Ectodermal cell (in vitro differentiated cells): Measurements from ENCODE around the gene ING3.

ENCODE experiments used
- H3K27ac ChIP-seq: 2 replicates; pipeline ENCODE4 v1.7.0; 2013; ENCODE audit warnings: mild to moderate bottlenecking, low read depth, low read length; ENCODE audit not compliant: insufficient read depth, poor library complexity, severe bottlenecking
- H3K27me3 ChIP-seq: 2 replicates; pipeline ENCODE4 v1.7.0; 2013; ENCODE audit warnings: mild to moderate bottlenecking, low read length; ENCODE audit not compliant: insufficient read depth, control insufficient read depth, poor library complexity, severe bottlenecking
- H3K36me3 ChIP-seq: one replicate; pipeline ENCODE4 v1.7.0; 2013; ENCODE audit warnings: low read length; ENCODE audit not compliant: control insufficient read depth, insufficient read depth
- H3K4me1 ChIP-seq: one replicate; pipeline ENCODE4 v1.7.0; 2013; ENCODE audit warnings: low read length; ENCODE audit not compliant: control insufficient read depth, insufficient read depth
- H3K4me3 ChIP-seq: 2 replicates; pipeline ENCODE4 v1.7.0; 2013; ENCODE audit warnings: low read depth, low read length, control low read depth; ENCODE audit not compliant: insufficient read depth
- H3K9me3 ChIP-seq: 2 replicates; pipeline ENCODE4 v1.7.0; 2013; ENCODE audit warnings: mild to moderate bottlenecking, low read length, moderate library complexity; ENCODE audit not compliant: control insufficient read depth
- WGBS, 2 experiments: methylation state at CpG; one replicate each; pipeline ENCODE4 v1.1.7; 2013; ENCODE audit warnings: missing lambda C conversion rate in 2 of 2; 5-methylcytosine and 5-hydroxymethylcytosine counted together

The ING3 gene

GRCh38 chr7:121012170-121012874 is 61.7 kb downstream of the ING3 start:
- WGBS, 2 experiments: 95 to 98% methylated on average over 5 of the region's 6 CpGs
- no peak overlapping the region for H3K27ac ChIP-seq

GRCh38 chr7:121012919-121013318 is 62.3 kb downstream of the ING3 start:
- H3K4me3 ChIP-seq: no peak overlapping the region
- H3K36me3 ChIP-seq: no peaks in the 10 kb centered on the region
- no peaks in the 10 kb centered on the region for H3K27me3 ChIP-seq
- no peaks in the 10 kb centered on the region for H3K9me3 ChIP-seq
- no peaks in the 10 kb centered on the region for H3K4me1 ChIP-seq
- H3K27ac ChIP-seq: no peak overlapping the region
- WGBS, 2 experiments: 86 to 88% methylated on average over 1 of the region's 2 CpGs

More at GRCh38 chr7:121012170-121012874, 61.7 kb downstream of the ING3 start:
- no peak overlapping the region for H3K4me3 ChIP-seq
- no peaks in the 10 kb centered on the region for H3K27me3 ChIP-seq
- H3K36me3 ChIP-seq: no peaks in the 10 kb centered on the region
- no peaks in the 10 kb centered on the region for H3K9me3 ChIP-seq
- H3K4me1 ChIP-seq: no peaks in the 10 kb centered on the region

GRCh38 chr7:121015560-121015959 is 65.0 kb downstream of the ING3 start:
- H3K27ac ChIP-seq: no peak overlapping the region
- 90 to 97% methylated on average over 4 of the region's 4 CpGs for WGBS, 2 experiments
- no peak overlapping the region for H3K4me3 ChIP-seq
- no peaks in the 10 kb centered on the region for H3K36me3 ChIP-seq
- no peaks in the 10 kb centered on the region for H3K27me3 ChIP-seq
- H3K4me1 ChIP-seq: no peaks in the 10 kb centered on the region
- H3K9me3 ChIP-seq: no peaks in the 10 kb centered on the region

GRCh38 chr7:121016966-121017365 is 66.4 kb downstream of the ING3 start:
- Histone ChIP-seq H3K27ac (no peak overlapping the region), H3K36me3 (no peaks in the 10 kb centered on the region), H3K9me3 (no peaks in the 10 kb centered on the region), H3K4me1 (no peaks in the 10 kb centered on the region), H3K4me3 (no peak overlapping the region), H3K27me3 (no peaks in the 10 kb centered on the region)
- WGBS, 2 experiments: 92 to 95% methylated on average over 2 of the region's 2 CpGs

- WGBS, 2 experiments: 77 to 100% methylated on average over 1 of the region's 1 CpG
These were observed 67.0 kb downstream of the ING3 start for GRCh38 chr7:121017586-121017985.

GRCh38 chr7:121019018-121019417 is 68.4 kb downstream of the ING3 start:
- Histone ChIP-seq H3K27ac (no peak overlapping the region), H3K27me3 (no peaks in the 10 kb centered on the region), H3K4me3 (no peak overlapping the region), H3K4me1 (no peaks in the 10 kb centered on the region), H3K9me3 (no peaks in the 10 kb centered on the region), H3K36me3 (no peaks in the 10 kb centered on the region)
- WGBS, 2 experiments: 97 to 100% methylated on average over 2 of the region's 2 CpGs

More at GRCh38 chr7:121017586-121017985, 67.0 kb downstream of the ING3 start:
- H3K9me3 ChIP-seq: no peaks in the 10 kb centered on the region
- H3K36me3 ChIP-seq: no peaks in the 10 kb centered on the region
- no peak overlapping the region for H3K27ac ChIP-seq
- H3K4me3 ChIP-seq: no peak overlapping the region
- no peaks in the 10 kb centered on the region for H3K4me1 ChIP-seq
- no peaks in the 10 kb centered on the region for H3K27me3 ChIP-seq

- H3K27ac ChIP-seq: no peak overlapping the region
- 87 to 92% methylated on average over 1 of the region's 1 CpG for WGBS, 2 experiments
These were observed 69.8 kb downstream of the ING3 start for GRCh38 chr7:121020249-121020988.

GRCh38 chr7:121020989-121021969 is 70.7 kb downstream of the ING3 start:
- Histone ChIP-seq H3K4me3 (no peak overlapping the region), H3K9me3 (no peaks in the 10 kb centered on the region), H3K36me3 (no peaks in the 10 kb centered on the region), H3K27me3 (no peaks in the 10 kb centered on the region), H3K4me1 (no peaks in the 10 kb centered on the region), H3K27ac (no peak overlapping the region)
- WGBS, 2 experiments: 91 to 96% methylated on average over 4 of the region's 5 CpGs

More at GRCh38 chr7:121020249-121020988, 69.8 kb downstream of the ING3 start:
- Histone ChIP-seq H3K36me3 (no peaks in the 10 kb centered on the region), H3K4me3 (no peak overlapping the region), H3K4me1 (no peaks in the 10 kb centered on the region), H3K27me3 (no peaks in the 10 kb centered on the region), H3K9me3 (no peaks in the 10 kb centered on the region)

GRCh38 chr7:121023194-121023593 is 72.6 kb downstream of the ING3 start:
- H3K4me1 ChIP-seq: no peaks in the 10 kb centered on the region
- H3K36me3 ChIP-seq: no peaks in the 10 kb centered on the region
- H3K9me3 ChIP-seq: no peaks in the 10 kb centered on the region
- H3K4me3 ChIP-seq: no peak overlapping the region
- H3K27ac ChIP-seq: no peak overlapping the region
- H3K27me3 ChIP-seq: no peaks in the 10 kb centered on the region
